Right lobe of liver (tissue), 6 donors: ENCODE data around the gene VSTM4. TPM values are rescaled to one million over a fixed set of nuclear protein-coding genes. Genes with fewer than 3 reads are reported as not detected.

Source experiments
- ATAC-seq, 4 donors: fragments of 200-7000 bp; cut with Tn5 transposase; one replicate each; pipeline ENCODE4 v1.9.1; 2020; ENCODE audit warnings: mild to moderate bottlenecking in 4 of 4, moderate library complexity in 4 of 4
- DNase-seq, 3 donors: peaks; one replicate each; pipeline ENCODE4 v3.0.0-alpha.2; 2020
- H3K27ac ChIP-seq, 3 donors: fragments of 200-600 bp; one replicate each; pipeline ENCODE4 v1.8.0; 2022
- H3K27me3 ChIP-seq, 2 donors: fragments of 200-600 bp; one replicate each; pipeline ENCODE4 v1.8.0; 2022
- H3K36me3 ChIP-seq, 4 donors: fragments of 200-600 bp; sonication (generic) in 1 of 4; one replicate each; pipeline versions ENCODE4 v1.5.1 to v1.8.0; 2017 to 2022; ENCODE audit warnings: control low read depth in 1 of 4
- H3K4me1 ChIP-seq, 4 donors: fragments of 200-600 bp; sonication (generic) in 1 of 4; one replicate each; pipeline versions ENCODE4 v1.5.1 to v1.8.0; 2017 to 2022; ENCODE audit warnings: control low read depth in 1 of 4
- H3K4me3 ChIP-seq, 3 donors: fragments of 200-600 bp; one replicate each; pipeline ENCODE4 v1.8.0; 2022
- H3K9me3 ChIP-seq, 4 donors: fragments of 200-600 bp; sonication (generic) in 1 of 4; one replicate each; pipeline versions ENCODE4 v1.5.1 to v1.8.0; 2017 to 2022; ENCODE audit warnings: control low read depth in 1 of 4
- POLR2A ChIP-seq: fragments of 450-650 bp; IDR thresholded peaks from one replicate; pipeline ENCODE4 v1.6.1; 2017; ENCODE audit warnings: antibody characterized with exemption, mild to moderate bottlenecking
- WGBS: methylation state at CpG from one replicate; pipeline ENCODE4 v1.1.6; 2018; ENCODE audit warnings: low coverage, low lambda C conversion rate; ENCODE audit not compliant: insufficient coverage; ENCODE audit errors: missing lambda C conversion rate; 5-methylcytosine and 5-hydroxymethylcytosine counted together
- intact Hi-C, 2 donors: fragments of 100-400 bp; cut with DNase I; formaldehyde crosslinking; loops; one replicate each; pipeline versions ENCODE4 v1.11.2 to v1.14.1; 2022
- total RNA-seq, 6 experiments: library from RNA; depleted of rRNA in 2 of 6; stranded (reverse); fragments of >200 nt in 2 of 6; fragmentation: NEBNext Ultra II Directional in 3 of 6; extraction: Animal tissue kit (Norgen Biotek cat#: 25700) in 3 of 6; gene quantifications; one replicate each; pipeline versions ENCODE4 v1.1.0 to v1.2.4, GENCODE V29; 2016 to 2023
- TF ChIP-seq, protein P1 (sequence below), 4 donors: fragments of 200-600 bp in 3 of 4; fragments of 450-650 bp in 1 of 4; IDR thresholded peaks; one replicate each; pipeline versions ENCODE4 v1.5.1 to v1.8.0; 2016 to 2022; ENCODE audit warnings: antibody characterized with exemption in 4 of 4, mild to moderate bottlenecking in 2 of 4
- donor health status: DM: no; HTN: yes; CAD: no.
- donor health status: DM: no; HTN: no; CAD: no.
- donor health status: DM: no; HTN: no; CAD: no.
- donor health status: DM: no; HTN: yes; CAD: no.
- donor health status: DM: no; HTN: yes; CAD: no.

VSTM4 gene
- total RNA-seq, 6 experiments from 2014 or later, result 2.1 to 6.6 (median 3.1) TPM

DNA sequence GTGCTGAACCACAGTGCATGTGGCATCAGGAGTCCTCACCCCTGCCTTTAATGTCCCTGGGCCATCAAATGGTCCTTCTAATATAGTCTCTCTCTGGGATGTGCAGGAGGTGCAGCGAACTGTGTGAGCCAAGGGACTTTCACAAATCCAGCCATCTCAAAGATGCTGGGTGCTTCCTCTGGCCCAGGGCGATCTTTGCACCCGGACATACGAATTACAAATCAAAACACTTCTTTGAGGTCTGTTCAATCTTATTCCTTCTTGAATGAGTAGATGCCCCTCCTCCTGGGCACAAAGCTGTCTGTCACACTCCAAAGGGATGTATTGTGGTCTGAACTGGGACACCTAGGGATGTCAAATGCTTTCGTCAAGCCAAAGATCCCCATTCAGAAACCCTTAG is 60.6 kb downstream of the VSTM4 start:
- Histone ChIP-seq H3K36me3 (no peaks in the 10 kb centered on the region), H3K4me3 (no peak overlapping the region), H3K9me3 (no peaks in the 10 kb centered on the region), H3K27me3 (no peaks in the 10 kb centered on the region), H3K27ac (no peak overlapping the region), H3K4me1 (peaks cover 0 to 25% (median 5%) of the 10 kb centered on the region in 4 donors)
- intact Hi-C loops, result no loop called here
- TF ChIP-seq, protein P1, sequence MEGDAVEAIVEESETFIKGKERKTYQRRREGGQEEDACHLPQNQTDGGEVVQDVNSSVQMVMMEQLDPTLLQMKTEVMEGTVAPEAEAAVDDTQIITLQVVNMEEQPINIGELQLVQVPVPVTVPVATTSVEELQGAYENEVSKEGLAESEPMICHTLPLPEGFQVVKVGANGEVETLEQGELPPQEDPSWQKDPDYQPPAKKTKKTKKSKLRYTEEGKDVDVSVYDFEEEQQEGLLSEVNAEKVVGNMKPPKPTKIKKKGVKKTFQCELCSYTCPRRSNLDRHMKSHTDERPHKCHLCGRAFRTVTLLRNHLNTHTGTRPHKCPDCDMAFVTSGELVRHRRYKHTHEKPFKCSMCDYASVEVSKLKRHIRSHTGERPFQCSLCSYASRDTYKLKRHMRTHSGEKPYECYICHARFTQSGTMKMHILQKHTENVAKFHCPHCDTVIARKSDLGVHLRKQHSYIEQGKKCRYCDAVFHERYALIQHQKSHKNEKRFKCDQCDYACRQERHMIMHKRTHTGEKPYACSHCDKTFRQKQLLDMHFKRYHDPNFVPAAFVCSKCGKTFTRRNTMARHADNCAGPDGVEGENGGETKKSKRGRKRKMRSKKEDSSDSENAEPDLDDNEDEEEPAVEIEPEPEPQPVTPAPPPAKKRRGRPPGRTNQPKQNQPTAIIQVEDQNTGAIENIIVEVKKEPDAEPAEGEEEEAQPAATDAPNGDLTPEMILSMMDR (IDR thresholded peaks at IDR 0.05), result no peak
- no peak for TF ChIP-seq POLR2A
- DNase-seq, result no peak
- 90% methylated on average over 3 of the region's 5 CpGs for WGBS
- no peak for ATAC-seq

DNA sequence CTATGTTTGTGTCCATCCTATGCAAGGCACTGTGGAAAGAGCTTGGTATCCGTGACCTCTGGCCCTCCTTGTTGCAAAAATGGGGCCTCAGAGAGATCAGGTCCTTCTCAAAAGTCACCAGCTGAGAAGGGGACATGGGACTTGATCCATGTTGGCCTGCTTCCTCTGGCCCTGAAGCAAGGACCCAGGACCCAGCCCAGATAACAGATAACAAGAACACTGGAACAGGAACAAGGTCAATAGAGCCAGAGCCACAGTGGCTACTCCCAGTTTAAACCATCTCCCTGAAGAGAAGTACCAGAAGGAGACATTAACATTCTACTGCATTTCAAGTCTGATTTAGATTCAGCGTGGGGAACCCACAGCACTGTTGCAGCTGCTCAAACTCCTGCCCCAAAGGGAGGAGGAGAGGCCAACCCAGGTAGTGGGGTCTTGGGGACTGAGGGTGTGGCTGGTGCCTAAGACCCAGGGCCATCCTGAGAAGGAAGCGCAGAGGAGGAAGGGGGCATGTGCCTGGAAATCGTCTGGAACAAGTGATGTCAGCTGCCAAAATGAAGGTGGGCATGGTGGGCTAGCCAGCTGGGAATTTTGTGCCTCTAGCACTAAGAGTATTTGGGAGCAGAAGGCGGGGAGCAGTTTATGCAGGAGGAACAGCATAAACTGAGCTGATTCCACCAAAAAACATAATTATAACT is 61.2 kb downstream of the VSTM4 start:
- intact Hi-C loops, result no loop called here
- H3K4me1 ChIP-seq, result peaks cover 0 to 31% (median 5%) of the 10 kb centered on the region in 4 donors
- H3K9me3 ChIP-seq, result no peaks in the 10 kb centered on the region
- H3K36me3 ChIP-seq, result no peaks in the 10 kb centered on the region
- no peak overlapping the region for H3K27ac ChIP-seq
- no peaks in the 10 kb centered on the region for H3K27me3 ChIP-seq
- 90% methylated on average over 4 of the region's 5 CpGs for WGBS
- TF ChIP-seq, protein P1 (IDR thresholded peaks at IDR 0.05), result no peak
- DNase-seq (no peak), ATAC-seq (peak in 1 of 4 donors; percentile 56)
- no peak overlapping the region for H3K4me3 ChIP-seq

DNA sequence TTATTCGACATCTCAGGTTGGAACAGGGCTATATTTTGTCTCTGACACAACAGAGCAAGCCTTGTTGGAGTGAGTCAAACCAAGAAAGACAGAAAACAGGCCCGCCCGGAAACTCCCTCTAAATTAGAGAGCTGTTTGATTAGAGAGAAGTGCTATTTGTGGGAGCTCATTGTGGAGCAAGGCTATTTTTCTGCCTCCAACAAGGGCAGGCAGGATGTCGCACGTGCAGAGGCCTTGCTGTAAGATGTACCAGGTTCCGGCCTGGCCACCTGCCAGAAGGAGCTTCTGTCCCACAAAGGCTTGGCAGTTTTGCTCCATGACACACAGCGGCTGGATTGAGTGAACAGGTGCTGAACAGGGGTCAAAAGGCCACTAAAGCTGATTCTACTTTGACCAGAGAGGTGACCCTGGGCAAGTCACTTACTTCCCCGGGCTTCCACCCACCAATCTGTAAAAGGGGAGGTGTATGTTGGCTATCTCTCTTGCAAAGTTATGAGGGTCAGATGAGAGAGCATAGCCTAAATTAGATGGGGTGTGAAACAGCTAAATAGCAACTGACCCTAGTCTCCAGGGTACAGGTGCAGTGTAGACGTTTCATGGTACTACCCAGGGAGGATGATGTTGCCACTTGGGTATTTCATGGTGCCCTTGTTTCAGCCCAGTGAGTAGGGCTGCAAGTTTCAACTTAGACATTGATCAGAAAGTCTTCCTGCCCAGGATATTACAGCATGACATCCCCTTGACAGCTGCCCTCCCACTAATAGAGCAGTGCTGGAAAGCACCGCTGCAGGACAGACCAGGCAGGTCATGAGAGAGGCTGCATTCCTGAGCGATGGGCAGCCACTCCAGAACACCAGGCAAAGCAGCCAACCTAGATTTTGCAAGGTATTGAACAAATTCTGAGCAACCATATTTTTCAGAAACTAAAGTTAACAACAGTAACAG is 62.0 kb downstream of the VSTM4 start:
- peaks cover 0 to 31% (median 5%) of the 10 kb centered on the region in 4 donors for H3K4me1 ChIP-seq
- ATAC-seq (peak in 2 of 4 donors; percentile 46 to 66), DNase-seq (no peak)
- WGBS, result 73% methylated on average over 7 of the region's 11 CpGs
- H3K9me3 ChIP-seq, result no peaks in the 10 kb centered on the region
- intact Hi-C loops, result no loop called here
- no peaks in the 10 kb centered on the region for H3K27me3 ChIP-seq
- no peak overlapping the region for H3K4me3 ChIP-seq
- no peaks in the 10 kb centered on the region for H3K36me3 ChIP-seq
- TF ChIP-seq, protein P1 (IDR thresholded peaks at IDR 0.05), result no peak
- TF ChIP-seq POLR2A, result no peak
- H3K27ac ChIP-seq, result no peak overlapping the region

DNA sequence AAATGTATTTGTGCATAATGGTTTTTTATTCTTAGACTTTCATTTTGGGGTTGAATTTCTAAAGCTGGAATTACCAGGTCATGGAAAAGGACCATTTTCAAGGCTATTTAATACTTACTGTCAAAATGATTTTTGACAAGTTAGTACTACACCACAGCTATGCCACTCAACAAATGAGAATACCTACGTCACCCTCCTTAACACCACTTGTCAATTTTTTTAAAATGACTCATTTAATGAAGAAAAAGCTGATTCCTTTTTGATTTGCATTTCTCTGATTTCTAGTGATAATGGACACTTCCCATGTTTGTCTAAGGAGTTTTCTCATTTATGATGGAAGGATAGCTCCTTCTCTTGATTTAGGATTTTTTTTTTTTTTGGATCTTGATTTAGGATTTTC is 63.3 kb downstream of the VSTM4 start:
- Histone ChIP-seq H3K27me3 (no peaks in the 10 kb centered on the region), H3K9me3 (no peaks in the 10 kb centered on the region), H3K36me3 (no peaks in the 10 kb centered on the region), H3K4me1 (peaks cover 0 to 31% (median 5%) of the 10 kb centered on the region in 4 donors), H3K4me3 (no peak overlapping the region), H3K27ac (no peak overlapping the region)
- TF ChIP-seq, protein P1 (IDR thresholded peaks at IDR 0.05), result no peak
- no peak for TF ChIP-seq POLR2A
- ATAC-seq, result no peak
- DNase-seq, result no peak
- intact Hi-C loops, result no loop called here
- 88% methylated on average over 1 of the region's 1 CpG for WGBS
